Measurements from ENCODE around the gene PSMG4.

The PSMG4 gene

DNA sequence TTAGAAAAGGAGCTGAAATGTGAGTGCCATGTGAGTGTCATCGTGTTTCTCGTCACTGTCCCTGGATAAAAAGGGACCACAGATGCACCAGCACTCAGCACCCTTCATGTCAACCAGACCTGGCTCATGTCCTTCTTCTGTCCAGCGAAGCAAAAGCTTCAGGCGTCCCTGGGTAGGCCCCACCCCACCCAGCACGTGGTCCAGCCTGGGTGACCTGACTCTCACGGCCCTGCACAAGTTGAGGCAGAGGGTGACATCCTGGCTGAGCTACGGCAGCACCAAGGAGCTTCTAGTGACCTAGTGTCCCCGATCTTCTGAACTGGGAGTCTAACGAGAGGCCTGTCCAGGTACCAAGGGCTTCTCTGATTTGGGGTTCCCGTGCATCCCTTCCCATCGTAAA is 37.8 kb downstream of the PSMG4 start:
- CTCF ChIA-PET = interaction anchor here (0.6 to 2.5 kb wide), 4 partner anchors 17 to 717 kb away, joined by 3 to 10 read pairs (median 4); no protein-coding TSS in a partner anchor
- H3K36me3 ChIP-seq (ENCODE audit: control insufficient read depth in 2 of 2, insufficient read depth in 1 of 2, low read length in 2 of 2) = peaks cover 0 to 20% of the 10 kb centered on the region in 2 experiments; a peak in 1 of 3 replicates
- H3K4me3 ChIP-seq (ENCODE audit: low read depth, low read length) = no peak overlapping the region
- POLR2A ChIA-PET = no interaction called here
- no peaks in the 10 kb centered on the region for H3K9me3 ChIP-seq (ENCODE audit: control insufficient read depth, insufficient read depth, low read depth, low read length)
- TF ChIP-seq ZNF324 (tag by site-specific recombination; IDR thresholded peaks at IDR 0.05) (no peak), HOXA7 (CRISPR knock-in tag; IDR thresholded peaks at IDR 0.05; ENCODE audit: borderline replicate concordance) (no peak), ZBTB1 (tag by site-specific recombination; IDR thresholded peaks at IDR 0.05) (no peak), ZFHX2 (tag by site-specific recombination; conservative IDR thresholded peaks at IDR 0.05) (no peak), SETDB1 (IDR thresholded peaks at IDR 0.05; ENCODE audit: insufficient read length, low read length) (no peak)
- H3K4me1 ChIP-seq (ENCODE audit: control insufficient read depth, insufficient read depth, low read length) = no peaks in the 10 kb centered on the region
- H3K27ac ChIP-seq (ENCODE audit: extremely low read depth, low read depth, low read length) = no peak overlapping the region

- CTCF ChIA-PET = interaction anchor here (0.6 to 2.5 kb wide), 4 partner anchors 17 to 716 kb away, joined by 3 to 10 read pairs (median 5); no protein-coding TSS in a partner anchor
- POLR2A ChIA-PET = no interaction called here
- Histone ChIP-seq H3K27ac (ENCODE audit: extremely low read depth, low read depth, low read length) (no peak overlapping the region), H3K4me1 (ENCODE audit: control insufficient read depth, insufficient read depth, low read length) (no peaks in the 10 kb centered on the region), H3K4me3 (ENCODE audit: low read depth, low read length) (no peak overlapping the region), H3K36me3 (ENCODE audit: control insufficient read depth in 2 of 2, insufficient read depth in 1 of 2, low read length in 2 of 2) (peaks cover 0 to 19% of the 10 kb centered on the region in 2 experiments; a peak in 1 of 3 replicates), H3K9me3 (ENCODE audit: control insufficient read depth, insufficient read depth, low read depth, low read length) (no peaks in the 10 kb centered on the region)
- TF ChIP-seq ZNF596 (tag by site-specific recombination; IDR thresholded peaks at IDR 0.05) (no peak), ZNF76 (tag by site-specific recombination; IDR thresholded peaks at IDR 0.05; ENCODE audit: borderline replicate concordance, low read depth) (no peak), ZNF211 (tag by site-specific recombination; IDR thresholded peaks at IDR 0.05; ENCODE audit: low read depth) (no peak), YY2 (tag by site-specific recombination; IDR thresholded peaks at IDR 0.05) (no peak), HOXC10 (CRISPR knock-in tag; IDR thresholded peaks at IDR 0.05) (no peak), ZNF398 (tag by site-specific recombination; IDR thresholded peaks at IDR 0.05) (no peak), ZNF404 (tag by site-specific recombination; IDR thresholded peaks at IDR 0.05) (no peak), ZNF423 (tag by site-specific recombination; IDR thresholded peaks at IDR 0.05) (no peak), ZNF639 (tag by site-specific recombination; IDR thresholded peaks at IDR 0.05) (no peak), MEIS1 (CRISPR knock-in tag; IDR thresholded peaks at IDR 0.05; ENCODE audit: borderline replicate concordance) (no peak), ZNF621 (tag by site-specific recombination; IDR thresholded peaks at IDR 0.05) (no peak), ZEB2 (tag by site-specific recombination; IDR thresholded peaks at IDR 0.05) (no peak), KLF1 (tag by site-specific recombination; IDR thresholded peaks at IDR 0.05) (no peak), ZNF664 (tag by site-specific recombination; IDR thresholded peaks at IDR 0.05) (no peak), ZBTB17 (tag by site-specific recombination; IDR thresholded peaks at IDR 0.05) (no peak), ZNF24 (tag by site-specific recombination; IDR thresholded peaks at IDR 0.05) (no peak)
- TF ChIP-seq, protein P1, sequence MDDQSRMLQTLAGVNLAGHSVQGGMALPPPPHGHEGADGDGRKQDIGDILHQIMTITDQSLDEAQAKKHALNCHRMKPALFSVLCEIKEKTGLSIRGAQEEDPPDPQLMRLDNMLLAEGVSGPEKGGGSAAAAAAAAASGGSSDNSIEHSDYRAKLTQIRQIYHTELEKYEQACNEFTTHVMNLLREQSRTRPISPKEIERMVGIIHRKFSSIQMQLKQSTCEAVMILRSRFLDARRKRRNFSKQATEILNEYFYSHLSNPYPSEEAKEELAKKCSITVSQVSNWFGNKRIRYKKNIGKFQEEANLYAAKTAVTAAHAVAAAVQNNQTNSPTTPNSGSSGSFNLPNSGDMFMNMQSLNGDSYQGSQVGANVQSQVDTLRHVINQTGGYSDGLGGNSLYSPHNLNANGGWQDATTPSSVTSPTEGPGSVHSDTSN (CRISPR knock-in tag; IDR thresholded peaks at IDR 0.05) = no peak
- TF ChIP-seq, protein P2, sequence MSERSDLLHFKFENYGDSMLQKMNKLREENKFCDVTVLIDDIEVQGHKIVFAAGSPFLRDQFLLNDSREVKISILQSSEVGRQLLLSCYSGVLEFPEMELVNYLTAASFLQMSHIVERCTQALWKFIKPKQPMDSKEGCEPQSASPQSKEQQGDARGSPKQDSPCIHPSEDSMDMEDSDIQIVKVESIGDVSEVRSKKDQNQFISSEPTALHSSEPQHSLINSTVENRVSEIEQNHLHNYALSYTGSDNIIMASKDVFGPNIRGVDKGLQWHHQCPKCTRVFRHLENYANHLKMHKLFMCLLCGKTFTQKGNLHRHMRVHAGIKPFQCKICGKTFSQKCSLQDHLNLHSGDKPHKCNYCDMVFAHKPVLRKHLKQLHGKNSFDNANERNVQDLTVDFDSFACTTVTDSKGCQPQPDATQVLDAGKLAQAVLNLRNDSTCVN (tag by site-specific recombination; optimal IDR thresholded peaks at IDR 0.05) = no peak
- TF ChIP-seq, protein P3, sequence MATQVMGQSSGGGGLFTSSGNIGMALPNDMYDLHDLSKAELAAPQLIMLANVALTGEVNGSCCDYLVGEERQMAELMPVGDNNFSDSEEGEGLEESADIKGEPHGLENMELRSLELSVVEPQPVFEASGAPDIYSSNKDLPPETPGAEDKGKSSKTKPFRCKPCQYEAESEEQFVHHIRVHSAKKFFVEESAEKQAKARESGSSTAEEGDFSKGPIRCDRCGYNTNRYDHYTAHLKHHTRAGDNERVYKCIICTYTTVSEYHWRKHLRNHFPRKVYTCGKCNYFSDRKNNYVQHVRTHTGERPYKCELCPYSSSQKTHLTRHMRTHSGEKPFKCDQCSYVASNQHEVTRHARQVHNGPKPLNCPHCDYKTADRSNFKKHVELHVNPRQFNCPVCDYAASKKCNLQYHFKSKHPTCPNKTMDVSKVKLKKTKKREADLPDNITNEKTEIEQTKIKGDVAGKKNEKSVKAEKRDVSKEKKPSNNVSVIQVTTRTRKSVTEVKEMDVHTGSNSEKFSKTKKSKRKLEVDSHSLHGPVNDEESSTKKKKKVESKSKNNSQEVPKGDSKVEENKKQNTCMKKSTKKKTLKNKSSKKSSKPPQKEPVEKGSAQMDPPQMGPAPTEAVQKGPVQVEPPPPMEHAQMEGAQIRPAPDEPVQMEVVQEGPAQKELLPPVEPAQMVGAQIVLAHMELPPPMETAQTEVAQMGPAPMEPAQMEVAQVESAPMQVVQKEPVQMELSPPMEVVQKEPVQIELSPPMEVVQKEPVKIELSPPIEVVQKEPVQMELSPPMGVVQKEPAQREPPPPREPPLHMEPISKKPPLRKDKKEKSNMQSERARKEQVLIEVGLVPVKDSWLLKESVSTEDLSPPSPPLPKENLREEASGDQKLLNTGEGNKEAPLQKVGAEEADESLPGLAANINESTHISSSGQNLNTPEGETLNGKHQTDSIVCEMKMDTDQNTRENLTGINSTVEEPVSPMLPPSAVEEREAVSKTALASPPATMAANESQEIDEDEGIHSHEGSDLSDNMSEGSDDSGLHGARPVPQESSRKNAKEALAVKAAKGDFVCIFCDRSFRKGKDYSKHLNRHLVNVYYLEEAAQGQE (tag by site-specific recombination; IDR thresholded peaks at IDR 0.05) = no peak
- TF ChIP-seq, protein P4, sequence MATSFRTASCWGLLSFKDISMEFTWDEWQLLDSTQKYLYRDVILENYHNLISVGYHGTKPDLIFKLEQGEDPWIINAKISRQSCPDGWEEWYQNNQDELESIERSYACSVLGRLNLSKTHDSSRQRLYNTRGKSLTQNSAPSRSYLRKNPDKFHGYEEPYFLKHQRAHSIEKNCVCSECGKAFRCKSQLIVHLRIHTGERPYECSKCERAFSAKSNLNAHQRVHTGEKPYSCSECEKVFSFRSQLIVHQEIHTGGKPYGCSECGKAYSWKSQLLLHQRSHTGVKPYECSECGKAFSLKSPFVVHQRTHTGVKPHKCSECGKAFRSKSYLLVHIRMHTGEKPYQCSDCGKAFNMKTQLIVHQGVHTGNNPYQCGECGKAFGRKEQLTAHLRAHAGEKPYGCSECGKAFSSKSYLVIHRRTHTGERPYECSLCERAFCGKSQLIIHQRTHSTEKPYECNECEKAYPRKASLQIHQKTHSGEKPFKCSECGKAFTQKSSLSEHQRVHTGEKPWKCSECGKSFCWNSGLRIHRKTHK (tag by site-specific recombination; IDR thresholded peaks at IDR 0.05) = no peak
Measured at GRCh38 chr6:3297006-3297405, 38.3 kb downstream of the PSMG4 start.

Measured in HEK293 (cell line).